B cell (primary cell): Measurements from ENCODE around the gene TANC1. TPM values are rescaled to one million over a fixed set of nuclear protein-coding genes. Genes with fewer than 3 reads are reported as not detected.

Source experiments
- ATAC-seq: fragments of 200-7000 bp; cut with Tn5 transposase; one replicate; pipeline ENCODE4 v1.10.0; 2021; ENCODE audit warnings: low read depth, mild to moderate bottlenecking, moderate number of reproducible peaks, moderate library complexity
- CTCF ChIA-PET: fragments of 350-600 bp; sonication (Branson Sonifier 250); formaldehyde crosslinking; loops from one replicate; lab custom pipeline; 2021; ENCODE audit warnings: antibody characterized with exemption, inconsistent platforms; lab: Charles Lee
- POLR2A ChIA-PET: fragments of 350-600 bp; sonication (Branson Sonifier 250); formaldehyde crosslinking; loops from one replicate; lab custom pipeline; 2021; ENCODE audit warnings: antibody characterized with exemption; lab: Charles Lee
- DNase-seq: peaks from one replicate; pipeline ENCODE4 v3.0.0; 2013
- H2AFZ ChIP-seq: 2 replicates; pipeline ENCODE4 v1.6.1; 2012; ENCODE audit warnings: mild to moderate bottlenecking, low read depth, low read length; ENCODE audit not compliant: insufficient read depth, poor library complexity, severe bottlenecking
- H3K27ac ChIP-seq, 2 donors: 1 replicate in 1 of 2; 2 replicates in 1 of 2; pipeline ENCODE4 v1.5.1; 2012 to 2013; ENCODE audit warnings: low read length in 2 of 2, mild to moderate bottlenecking in 2 of 2, moderate library complexity in 1 of 2
- H3K27me3 ChIP-seq, 4 experiments: fragments of 200-600 bp in 1 of 4; sonication (generic) in 1 of 4; replicated peaks in 1 of 4; 1 replicate in 2 of 4; 2 replicates in 2 of 4; pipeline versions ENCODE4 v1.6.1 to v1.7.0; 2013 to 2016; ENCODE audit warnings: low read length in 3 of 4, mild to moderate bottlenecking in 2 of 4, mixed read lengths in 1 of 4, moderate library complexity in 1 of 4; ENCODE audit not compliant: insufficient read depth in 4 of 4, control insufficient read depth in 3 of 4; ENCODE audit errors: control extremely low read depth in 1 of 4
- H3K36me3 ChIP-seq, 2 experiments: replicated peaks in 1 of 2; 1 replicate in 1 of 2; 2 replicates in 1 of 2; pipeline versions ENCODE4 v1.6.1 to v1.7.1; 2013; ENCODE audit warnings: low read length in 1 of 2; ENCODE audit not compliant: insufficient read depth in 2 of 2, control insufficient read depth in 1 of 2; ENCODE audit errors: control extremely low read depth in 1 of 2, extremely low read depth in 1 of 2
- H3K4me1 ChIP-seq, 2 donors: fragments of 200-600 bp in 1 of 2; sonication (generic) in 1 of 2; 1 replicate in 1 of 2; 2 replicates in 1 of 2; pipeline versions ENCODE4 v1.5.1 to v1.6.1; 2013 to 2017; ENCODE audit warnings: low read length in 2 of 2; ENCODE audit not compliant: control insufficient read depth in 2 of 2, insufficient read depth in 2 of 2
- H3K4me2 ChIP-seq: replicated peaks from 2 replicates; pipeline ENCODE3; 2012; ENCODE audit warnings: mild to moderate bottlenecking, low read depth, low read length; ENCODE audit not compliant: poor library complexity, severe bottlenecking
- H3K4me3 ChIP-seq, 5 experiments: fragments of 200-600 bp in 1 of 5; sonication (generic) in 1 of 5; 1 replicate in 3 of 5; 2 replicates in 2 of 5; pipeline versions ENCODE4 v1.5.1 to v1.7.0; 2011 to 2016; ENCODE audit warnings: low read length in 4 of 5, mild to moderate bottlenecking in 4 of 5, low read depth in 2 of 5, control low read depth in 1 of 5, moderate library complexity in 1 of 5; ENCODE audit not compliant: insufficient read depth in 1 of 5; ENCODE audit errors: control extremely low read depth in 1 of 5, extremely low read depth in 1 of 5
- H3K79me2 ChIP-seq: fragments of 200-600 bp; sonication (generic); one replicate; pipeline ENCODE4 v1.6.0; 2016; ENCODE audit warnings: low read length; ENCODE audit not compliant: control insufficient read depth, insufficient read depth
- H3K9ac ChIP-seq: fragments of 200-600 bp; sonication (generic); 2 replicates; pipeline ENCODE4 v1.6.1; 2017; ENCODE audit warnings: mild to moderate bottlenecking, low read length, moderate library complexity
- H3K9me3 ChIP-seq, 3 donors: one replicate each; pipeline versions ENCODE4 v1.6.1 to v1.7.1; 2013; ENCODE audit warnings: low read length in 2 of 3; ENCODE audit not compliant: control insufficient read depth in 2 of 3, insufficient read depth in 1 of 3; ENCODE audit errors: control extremely low read depth in 1 of 3
- H4K20me1 ChIP-seq: 2 replicates; pipeline ENCODE4 v1.6.0; 2012; ENCODE audit warnings: mild to moderate bottlenecking, low read length; ENCODE audit not compliant: insufficient read depth, control insufficient read depth, poor library complexity, severe bottlenecking
- H3K27ac Mint-ChIP-seq: one replicate; pipeline ENCODE4 v1.8.0; 2021; ENCODE audit warnings: mixed read lengths
- H3K27me3 Mint-ChIP-seq: one replicate; pipeline ENCODE4 v1.8.0; 2021; ENCODE audit warnings: mixed read lengths
- H3K4me1 Mint-ChIP-seq: one replicate; pipeline ENCODE4 v1.8.0; 2021; ENCODE audit warnings: mixed read lengths
- H3K4me3 Mint-ChIP-seq: one replicate; pipeline ENCODE4 v1.8.0; 2021; ENCODE audit warnings: mixed read lengths
- H3K9me3 Mint-ChIP-seq: one replicate; pipeline ENCODE4 v1.8.0; 2022; ENCODE audit warnings: mixed read lengths; ENCODE audit not compliant: insufficient read depth
- EZH2 ChIP-seq: IDR thresholded peaks from 2 replicates; pipeline ENCODE4 v1.6.1; 2012; ENCODE audit warnings: borderline replicate concordance, low read depth, mild to moderate bottlenecking, moderate library complexity, low read length; ENCODE audit not compliant: insufficient read depth, poor library complexity, severe bottlenecking
- WGBS: methylation state at CpG from one replicate; pipeline ENCODE4 v1.1.5; 2013; ENCODE audit warnings: missing lambda C conversion rate; ENCODE audit not compliant: insufficient coverage; 5-methylcytosine and 5-hydroxymethylcytosine counted together
- intact Hi-C: fragments of 100-400 bp; cut with micrococcal nuclease; formaldehyde crosslinking; loops from one replicate; pipeline ENCODE4 v1.10.0; 2022
- polyA plus RNA-seq: library from polyadenylated mRNA; depleted of rRNA; stranded (reverse); fragments of >200 nt; gene quantifications from 2 replicates; pipeline ENCODE4 v1.2.3, GENCODE V29; 2012
- total RNA-seq, 2 donors: library from RNA; stranded (reverse); fragments of 120-200 nt in 1 of 2; gene quantifications; 1 replicate in 1 of 2; 2 replicates in 1 of 2; pipeline versions ENCODE4 v1.2.3 to v1.2.4, GENCODE V29; 2013 to 2022
- TF ChIP-seq, protein P1 (sequence below): fragments of 200-600 bp; IDR thresholded peaks from one replicate; pipeline ENCODE4 v1.8.0; 2022; ENCODE audit warnings: antibody characterized with exemption, mild to moderate bottlenecking

TANC1 gene
- total and polyA plus RNA-seq, 2 donors (not counting 1 experiment from before 2014, with no cell fraction given) = 0.13 TPM; not detected in 1

DNA sequence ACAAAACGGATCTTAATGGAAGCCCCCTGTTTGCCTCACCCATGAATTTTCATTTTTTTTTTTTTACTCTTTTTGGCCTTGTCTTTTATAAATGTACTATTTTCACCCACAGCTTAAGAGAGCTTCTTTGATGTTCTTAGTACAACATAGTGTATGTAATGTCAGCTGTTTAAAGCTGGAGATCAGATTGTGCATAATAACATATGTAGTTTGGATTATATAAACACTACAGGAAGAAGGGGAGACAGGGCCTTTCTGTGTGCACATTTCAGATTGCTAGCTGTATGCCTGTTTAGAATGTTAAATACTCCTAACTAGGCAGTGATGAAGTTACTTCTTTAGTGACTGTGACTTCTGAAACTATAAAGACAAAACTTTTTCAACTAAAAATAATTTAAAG lies 2.1 kb upstream of the TANC1 start:
- CTCF ChIA-PET = no interaction called here
- Histone ChIP-seq H2AFZ (no peak overlapping the region), H3K4me2 (no peak overlapping the region), H3K9me3 (peaks cover 0 to 5% (median 0%) of the 10 kb centered on the region in 3 donors), H3K36me3 (no peaks in the 10 kb centered on the region), H3K4me1 (peaks cover 29 to 30% of the 10 kb centered on the region in 2 donors), H3K27me3 (peaks cover 0 to 41% (median 27%) of the 10 kb centered on the region in 4 experiments), H3K4me3 (no peak overlapping the region), H4K20me1 (no peaks in the 10 kb centered on the region), H3K9ac (no peak overlapping the region), H3K27ac (no peak overlapping the region), H3K79me2 (no peaks in the 10 kb centered on the region)
- Mint-ChIP-seq H3K9me3 (no peaks in the 10 kb centered on the region), H3K4me3 (no peak overlapping the region), H3K27ac (no peak overlapping the region), H3K27me3 (peaks cover 62% of the 10 kb centered on the region), H3K4me1 (peaks cover 17% of the 10 kb centered on the region)
- intact Hi-C loops = no loop called here
- ATAC-seq = no peak
- WGBS = no CpG with 5 or more reads among the region's 1 CpG
- POLR2A ChIA-PET = no interaction called here
- no peak for DNase-seq
- TF ChIP-seq, protein P1, sequence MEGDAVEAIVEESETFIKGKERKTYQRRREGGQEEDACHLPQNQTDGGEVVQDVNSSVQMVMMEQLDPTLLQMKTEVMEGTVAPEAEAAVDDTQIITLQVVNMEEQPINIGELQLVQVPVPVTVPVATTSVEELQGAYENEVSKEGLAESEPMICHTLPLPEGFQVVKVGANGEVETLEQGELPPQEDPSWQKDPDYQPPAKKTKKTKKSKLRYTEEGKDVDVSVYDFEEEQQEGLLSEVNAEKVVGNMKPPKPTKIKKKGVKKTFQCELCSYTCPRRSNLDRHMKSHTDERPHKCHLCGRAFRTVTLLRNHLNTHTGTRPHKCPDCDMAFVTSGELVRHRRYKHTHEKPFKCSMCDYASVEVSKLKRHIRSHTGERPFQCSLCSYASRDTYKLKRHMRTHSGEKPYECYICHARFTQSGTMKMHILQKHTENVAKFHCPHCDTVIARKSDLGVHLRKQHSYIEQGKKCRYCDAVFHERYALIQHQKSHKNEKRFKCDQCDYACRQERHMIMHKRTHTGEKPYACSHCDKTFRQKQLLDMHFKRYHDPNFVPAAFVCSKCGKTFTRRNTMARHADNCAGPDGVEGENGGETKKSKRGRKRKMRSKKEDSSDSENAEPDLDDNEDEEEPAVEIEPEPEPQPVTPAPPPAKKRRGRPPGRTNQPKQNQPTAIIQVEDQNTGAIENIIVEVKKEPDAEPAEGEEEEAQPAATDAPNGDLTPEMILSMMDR = no peak
- no peak for TF ChIP-seq EZH2

DNA sequence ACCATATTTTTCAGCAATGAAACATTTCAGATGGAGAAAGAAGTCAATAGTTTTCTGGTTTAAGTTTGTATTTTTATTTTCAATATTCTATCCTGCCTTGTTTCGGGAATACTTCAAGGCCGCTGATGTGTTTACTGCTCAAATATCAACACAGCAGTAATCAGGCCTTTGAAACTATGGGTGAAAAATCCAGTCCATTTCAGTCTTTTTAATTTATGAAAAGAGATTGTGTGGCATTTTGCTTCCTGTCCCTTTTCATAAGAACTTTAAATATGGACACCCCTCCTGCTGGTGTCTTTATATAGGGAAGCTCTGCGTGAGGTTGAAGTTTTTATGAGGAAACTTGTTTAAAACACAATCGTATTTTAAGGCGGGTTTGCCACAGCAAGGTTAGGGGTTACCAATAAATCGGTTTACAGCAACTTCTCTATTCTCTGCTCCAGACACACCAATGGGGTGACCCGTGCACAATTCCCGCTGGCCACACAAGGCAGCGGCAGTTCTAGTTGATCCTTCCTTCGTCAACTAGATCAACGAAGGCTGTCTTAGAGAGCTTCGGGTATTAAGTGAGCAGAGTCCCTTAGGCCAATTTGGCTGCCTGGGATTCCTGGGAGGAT lies 1.2 kb upstream of the TANC1 start:
- no peaks in the 10 kb centered on the region for H4K20me1 ChIP-seq
- ATAC-seq = no peak
- Mint-ChIP-seq H3K4me1 (peaks cover 17% of the 10 kb centered on the region), H3K27me3 (peaks cover 63% of the 10 kb centered on the region), H3K9me3 (no peaks in the 10 kb centered on the region), H3K27ac (no peak overlapping the region), H3K4me3 (peak overlapping the region; percentile 53)
- H3K9ac ChIP-seq = no peak overlapping the region
- no peaks in the 10 kb centered on the region for H3K9me3 ChIP-seq
- DNase-seq = no peak
- 56% methylated on average over 9 of the region's 12 CpGs for WGBS
- ChIA-PET CTCF (no interaction called here), POLR2A (no interaction called here)
- no peaks in the 10 kb centered on the region for H3K36me3 ChIP-seq
- H3K27me3 ChIP-seq = peaks cover 0 to 41% (median 28%) of the 10 kb centered on the region in 4 experiments
- H3K79me2 ChIP-seq = no peaks in the 10 kb centered on the region
- intact Hi-C loops = no loop called here
- TF ChIP-seq, protein P1 = no peak
- TF ChIP-seq EZH2 = no peak
- no peak overlapping the region for H3K4me3 ChIP-seq
- H3K27ac ChIP-seq = no peak overlapping the region
- H3K4me1 ChIP-seq = peaks cover 29 to 30% of the 10 kb centered on the region in 2 donors
- H3K4me2 ChIP-seq = no peak overlapping the region
- peak overlapping the region; percentile 69 for H2AFZ ChIP-seq
